ENCODE results near the gene SHISA9.

GRCh38 chr16:13055480-13055879 is 154.1 kb downstream of the SHISA9 start:
- TF ChIP-seq POLR2AphosphoS5 (IDR thresholded peaks at IDR 0.05; ENCODE audit: low read depth) (no peak), CTCF (IDR thresholded peaks at IDR 0.05; ENCODE audit: insufficient read depth, low read length) (no peak), REST (IDR thresholded peaks at IDR 0.05; ENCODE audit: insufficient replicate concordance, low read depth) (no peak), GABPA (IDR thresholded peaks at IDR 0.05; ENCODE audit: low read depth) (no peak), SPI1 (IDR thresholded peaks at IDR 0.05; ENCODE audit: borderline replicate concordance, low read depth) (no peak)

All from HL-60 (cell line).